Hematopoietic multipotent progenitor cell treated with erythropoietin and hydrocortisone succinate and interleukin-3 and kit ligand, for 8 days (in vitro differentiated cells): ENCODE data around the gene TUBA1A.
"Not testable (repeated sequence)": the region's sequence is repeated elsewhere in the genome, so short reads cannot be mapped to it uniquely, and the experiment has no call there.

Experiments
- DNase-seq: peaks from one replicate; pipeline ENCODE4 v3.0.0-alpha.2; 2015

Gene TUBA1A

GRCh38 chr12:49188916-49189367 is at the start of gene TUBA1A:
Gene TUBA1A (minus strand): TSS chr12:49189080. CDS start chr12:49188979, 101 bp downstream.
- peak; percentile 86 for DNase-seq

GRCh38 chr12:49236423-49236822 is 47.5 kb upstream of the TUBA1A start:
- peak; percentile 40 for DNase-seq

GRCh38 chr12:49233842-49234526 is 45.1 kb upstream of the TUBA1A start:
- peak; percentile 90 for DNase-seq

- peak; percentile 97 for DNase-seq
These were observed 44.3 kb upstream of the TUBA1A start for GRCh38 chr12:49232940-49233841.

- DNase-seq, result peak; percentile 20
These were observed 43.2 kb upstream of the TUBA1A start for GRCh38 chr12:49231878-49232655.

- peak; percentile 53 for DNase-seq
These were observed 41.9 kb upstream of the TUBA1A start for GRCh38 chr12:49230805-49231194.

GRCh38 chr12:49230176-49230804 is 41.4 kb upstream of the TUBA1A start:
- no peak for DNase-seq

- DNase-seq, result no peak
These were observed 39.8 kb upstream of the TUBA1A start for GRCh38 chr12:49228653-49229052.

GRCh38 chr12:49227713-49228112 is 38.8 kb upstream of the TUBA1A start:
- no peak for DNase-seq

- DNase-seq, result peak; percentile 35
These were observed 36.8 kb upstream of the TUBA1A start for GRCh38 chr12:49225576-49226166.

GRCh38 chr12:49223590-49224369 is 34.9 kb upstream of the TUBA1A start:
- DNase-seq, result no peak

GRCh38 chr12:49223122-49223521 is 34.2 kb upstream of the TUBA1A start:
- DNase-seq, result no peak

- DNase-seq, result no peak
These were observed 32.1 kb upstream of the TUBA1A start for GRCh38 chr12:49220972-49221371.

GRCh38 chr12:49219417-49220026 is 30.6 kb upstream of the TUBA1A start:
- DNase-seq, result no peak

GRCh38 chr12:49212572-49212971 is 23.7 kb upstream of the TUBA1A start:
- no peak for DNase-seq

GRCh38 chr12:49210703-49211102 is 21.8 kb upstream of the TUBA1A start:
- not testable (repeated sequence) for DNase-seq

GRCh38 chr12:49208676-49209075 is 19.8 kb upstream of the TUBA1A start:
- DNase-seq, result no peak

- no peak for DNase-seq
These were observed 19.3 kb upstream of the TUBA1A start for GRCh38 chr12:49208146-49208545.

GRCh38 chr12:49206389-49206788 is 17.5 kb upstream of the TUBA1A start:
- no peak for DNase-seq

GRCh38 chr12:49201595-49202295 is 12.9 kb upstream of the TUBA1A start:
- DNase-seq, result no peak
